Measurements from ENCODE around the gene FRMD4A. TPM values are rescaled to one million over a fixed set of nuclear protein-coding genes. Genes with fewer than 3 reads are reported as not detected.
A peak's percentile ranks its signal among the peaks of the same experiment; 100 is the strongest.

Gene FRMD4A
- total RNA-seq, 4 donors from 2014 or later = 4.0 to 12.7 (median 5.6) TPM

- Histone ChIP-seq H3K4me3 (no peak overlapping the region), H3K27me3 (no peaks in the 10 kb centered on the region), H3K4me1 (no peaks in the 10 kb centered on the region), H3K27ac (no peak overlapping the region), H3K36me3 (no peaks in the 10 kb centered on the region), H3K9me3 (no peaks in the 10 kb centered on the region)
- intact Hi-C loops (cut with DNase I; ENCODE audit: low total_unique reads) (no loop called here), in situ Hi-C loops (cut with MboI; ENCODE audit: low pct_ligation_motif_present in 1 of 4, low pct_unique_long_range_greater_than_20kb in 1 of 4, low sequenced_read_pairs in 3 of 4) (loop anchor here in 2 of 4 donors (5.0 to 10.0 kb wide), 2 partner anchors 107 to 109 kb away; no protein-coding TSS in a partner anchor)
- no peak for DNase-seq
- TF ChIP-seq POLR2AphosphoS5 (IDR thresholded peaks at IDR 0.05) (no peak), CTCF (IDR thresholded peaks at IDR 0.05) (no peak), EP300 (IDR thresholded peaks at IDR 0.05; ENCODE audit: low read depth) (no peak), POLR2A (IDR thresholded peaks at IDR 0.05) (no peak)
- WGBS, 2 donors (ENCODE audit: low coverage in 1 of 2) = 94% methylated on average over 4 of the region's 4 CpGs; no CpG with 5 or more reads in 1 of the 2 donors
These were observed 662.6 kb downstream of the FRMD4A start for GRCh38 chr10:13668126-13668525.

- Histone ChIP-seq H3K4me3 (no peak overlapping the region), H3K4me1 (no peaks in the 10 kb centered on the region), H3K27me3 (no peaks in the 10 kb centered on the region), H3K27ac (no peak overlapping the region), H3K9me3 (no peaks in the 10 kb centered on the region), H3K36me3 (no peaks in the 10 kb centered on the region)
- no peak for DNase-seq
- in situ Hi-C loops (cut with MboI; ENCODE audit: low pct_ligation_motif_present in 1 of 4, low pct_unique_long_range_greater_than_20kb in 1 of 4, low sequenced_read_pairs in 3 of 4) = loop anchor here in 2 of 4 donors (5.0 to 10.0 kb wide), 2 partner anchors 109 to 112 kb away; no protein-coding TSS in a partner anchor
- TF ChIP-seq POLR2AphosphoS5 (IDR thresholded peaks at IDR 0.05) = no peak
- 86 to 94% methylated on average over 4 to 20 of the region's 20 CpGs for WGBS, 2 donors (ENCODE audit: low coverage in 1 of 2)
- intact Hi-C loops (cut with DNase I; ENCODE audit: low total_unique reads) = no loop called here
These were observed 665.0 kb downstream of the FRMD4A start for GRCh38 chr10:13665516-13666262.

- peaks cover 0 to 4% (median 0%) of the 10 kb centered on the region in 4 donors for H3K36me3 ChIP-seq
- H3K27ac ChIP-seq = no peak overlapping the region
- in situ Hi-C loops (cut with MboI; ENCODE audit: low pct_ligation_motif_present in 1 of 4, low pct_unique_long_range_greater_than_20kb in 1 of 4, low sequenced_read_pairs in 3 of 4) (loop anchor here in 3 of 4 donors (5.0 to 10.0 kb wide), 2 partner anchors 114 to 116 kb away; no protein-coding TSS in a partner anchor), intact Hi-C loops (cut with DNase I; ENCODE audit: low total_unique reads) (loop anchor here (5.0 kb wide), 1 partner anchor 116 kb away; no protein-coding TSS in a partner anchor)
- TF ChIP-seq POLR2AphosphoS5 (IDR thresholded peaks at IDR 0.05) = no peak
- no peak for TF ChIP-seq CTCF (IDR thresholded peaks at IDR 0.05)
- TF ChIP-seq EP300 (IDR thresholded peaks at IDR 0.05; ENCODE audit: low read depth) = no peak
- no peak for TF ChIP-seq POLR2A (IDR thresholded peaks at IDR 0.05)
- no peak for DNase-seq
- H3K9me3 ChIP-seq = no peaks in the 10 kb centered on the region
- H3K4me1 ChIP-seq = peaks cover 0 to 10% (median 2%) of the 10 kb centered on the region in 4 donors
- 50 to 79% methylated on average over 7 to 8 of the region's 8 CpGs for WGBS, 2 donors (ENCODE audit: low coverage in 1 of 2)
- no peaks in the 10 kb centered on the region for H3K27me3 ChIP-seq
- H3K4me3 ChIP-seq = no peak overlapping the region
These were observed 669.5 kb downstream of the FRMD4A start for GRCh38 chr10:13661256-13661655.

GRCh38 chr10:13660551-13660920 is 670.2 kb downstream of the FRMD4A start:
- WGBS, 2 donors (ENCODE audit: low coverage in 1 of 2) = 61% methylated on average over 7 of the region's 7 CpGs; no CpG with 5 or more reads in 1 of the 2 donors
- Histone ChIP-seq H3K27ac (peak overlapping the region in 2 of 4 donors; percentile 14 to 28), H3K4me1 (peaks cover 0 to 10% (median 2%) of the 10 kb centered on the region in 4 donors), H3K27me3 (no peaks in the 10 kb centered on the region), H3K4me3 (no peak overlapping the region), H3K36me3 (peaks cover 0 to 5% (median 0%) of the 10 kb centered on the region in 4 donors), H3K9me3 (no peaks in the 10 kb centered on the region)
- TF ChIP-seq POLR2A (IDR thresholded peaks at IDR 0.05) = no peak
- TF ChIP-seq POLR2AphosphoS5 (IDR thresholded peaks at IDR 0.05) = no peak
- TF ChIP-seq EP300 (IDR thresholded peaks at IDR 0.05; ENCODE audit: low read depth) = no peak
- TF ChIP-seq CTCF (IDR thresholded peaks at IDR 0.05) = no peak
- intact Hi-C loops (cut with DNase I; ENCODE audit: low total_unique reads) (loop anchor here (5.0 kb wide), 1 partner anchor 117 kb away; no protein-coding TSS in a partner anchor), in situ Hi-C loops (cut with MboI; ENCODE audit: low pct_ligation_motif_present in 1 of 4, low pct_unique_long_range_greater_than_20kb in 1 of 4, low sequenced_read_pairs in 3 of 4) (loop anchor here in 3 of 4 donors (5.0 to 10.0 kb wide), 2 partner anchors 114 to 117 kb away; no protein-coding TSS in a partner anchor)
- no peak for DNase-seq
